Right renal cortex interstitium (tissue), 3 donors: Measurements from ENCODE around the gene HAVCR1. TPM values are rescaled to one million over a fixed set of nuclear protein-coding genes. Genes with fewer than 3 reads are reported as not detected.
"Not testable (repeated sequence)": the region's sequence is repeated elsewhere in the genome, so short reads cannot be mapped to it uniquely, and the experiment has no call there.

Experiments
- DNase-seq, 3 donors: peaks; one replicate each; pipeline ENCODE4 v3.0.0-alpha.2; 2013; ENCODE audit warnings: low read depth in 3 of 3, low spot score in 2 of 3
- polyA plus RNA-seq, 3 donors: library from polyadenylated mRNA; unstranded; fragments of 120-200 nt; gene quantifications; one replicate each; pipeline ENCODE4 v1.2.1, GENCODE V29; 2013; ENCODE audit not compliant: insufficient read length in 3 of 3

HAVCR1 gene
- polyA plus RNA-seq, 3 donors = 2.3 to 4.2 (median 2.8) TPM

GRCh38 chr5:157051604-157052245 is 7.2 kb downstream of the HAVCR1 start:
- DNase-seq = no peak

- DNase-seq = no peak
Measured at GRCh38 chr5:157050050-157050449, 8.9 kb downstream of the HAVCR1 start.

GRCh38 chr5:157049605-157050004 is 9.3 kb downstream of the HAVCR1 start:
- no peak for DNase-seq

GRCh38 chr5:157047898-157048297 is 11.0 kb downstream of the HAVCR1 start:
- no peak for DNase-seq

- DNase-seq = not testable (repeated sequence)
Measured at GRCh38 chr5:157047016-157047415, 11.9 kb downstream of the HAVCR1 start.

GRCh38 chr5:157046041-157046440 is 12.9 kb downstream of the HAVCR1 start:
- DNase-seq = no peak

GRCh38 chr5:157045601-157046000 is 13.3 kb downstream of the HAVCR1 start:
- no peak for DNase-seq

- no peak for DNase-seq
Measured at GRCh38 chr5:157038568-157039187, 20.2 kb downstream of the HAVCR1 start.

- not testable (repeated sequence) for DNase-seq
Measured at GRCh38 chr5:157034106-157035072, 24.5 kb downstream of the HAVCR1 start.

GRCh38 chr5:157033071-157033583 is 25.8 kb downstream of the HAVCR1 start:
- DNase-seq = no peak

GRCh38 chr5:157030692-157031091 is 28.2 kb downstream of the HAVCR1 start:
- DNase-seq = no peak

- DNase-seq = no peak
Measured at GRCh38 chr5:157029457-157029856, 29.5 kb downstream of the HAVCR1 start.

GRCh38 chr5:157027663-157028062 is 31.3 kb downstream of the HAVCR1 start:
- not testable (repeated sequence) for DNase-seq

GRCh38 chr5:157026789-157027424 is 32.0 kb downstream of the HAVCR1 start:
- no peak for DNase-seq

GRCh38 chr5:157025093-157025698 is 33.7 kb downstream of the HAVCR1 start:
- DNase-seq = no peak

- DNase-seq = no peak
Measured at GRCh38 chr5:157024208-157024959, 34.5 kb downstream of the HAVCR1 start.

GRCh38 chr5:157022024-157022423 is 36.9 kb downstream of the HAVCR1 start:
- no peak for DNase-seq

- DNase-seq = no peak
Measured at GRCh38 chr5:157020511-157021222, 38.2 kb downstream of the HAVCR1 start.

GRCh38 chr5:157020002-157020401 is 38.9 kb downstream of the HAVCR1 start:
- no peak for DNase-seq
